Stomach (tissue), 9 donors: ENCODE measurements around the gene DLX6. TPM values are rescaled to one million over a fixed set of nuclear protein-coding genes. Genes with fewer than 3 reads are reported as not detected.

Experiments used
- DNase-seq, 2 donors: peaks; one replicate each; pipeline versions ENCODE4 v3.0.0 to v3.0.0-alpha.2; 2013 to 2019
- H3K27ac ChIP-seq, 5 donors: fragments of 200-600 bp in 4 of 5; sonication (generic) in 4 of 5; one replicate each; pipeline ENCODE4 v1.5.1; 2013 to 2019; ENCODE audit warnings: mild to moderate bottlenecking in 1 of 5, moderate library complexity in 1 of 5
- H3K27me3 ChIP-seq, 3 donors: fragments of 200-600 bp; sonication (generic); one replicate each; pipeline ENCODE4 v1.5.1; 2017 to 2019; ENCODE audit warnings: mixed run types in 1 of 3
- H3K36me3 ChIP-seq, 4 donors: fragments of 200-600 bp; sonication (generic); 1 replicate in 3 of 4; 2 replicates in 1 of 4; pipeline ENCODE4 v1.5.1; 2016 to 2019
- H3K4me1 ChIP-seq, 4 donors: fragments of 200-600 bp; sonication (generic); one replicate each; pipeline ENCODE4 v1.5.1; 2016 to 2019
- H3K4me3 ChIP-seq, 4 donors: fragments of 200-600 bp; sonication (generic) in 3 of 4; one replicate each; pipeline ENCODE4 v1.5.1; 2016 to 2019; ENCODE audit warnings: mild to moderate bottlenecking in 1 of 4
- H3K9me3 ChIP-seq, 4 donors: fragments of 200-600 bp; sonication (generic); one replicate each; pipeline ENCODE4 v1.5.1; 2016 to 2019
- CTCF ChIP-seq, 7 experiments: fragments of 450-650 bp in 4 of 7; fragments of 200-600 bp in 3 of 7; sonication (generic) in 3 of 7; IDR thresholded peaks; one replicate each; pipeline ENCODE4 v1.5.1; 2016 to 2019; ENCODE audit warnings: antibody characterized with exemption in 7 of 7, control low read depth in 2 of 7, mild to moderate bottlenecking in 1 of 7
- EP300 ChIP-seq: sonication (generic); formaldehyde crosslinking; IDR thresholded peaks from one replicate; pipeline ENCODE4 v1.6.1; 2017; ENCODE audit warnings: antibody characterized with exemption
- POLR2A ChIP-seq, 4 donors: fragments of 450-650 bp; IDR thresholded peaks; one replicate each; pipeline ENCODE4 v1.6.1; 2016; ENCODE audit warnings: antibody characterized with exemption in 4 of 4, control low read depth in 2 of 4, mild to moderate bottlenecking in 1 of 4, moderate library complexity in 1 of 4
- POLR2AphosphoS5 ChIP-seq, 3 donors: sonication (generic); formaldehyde crosslinking; IDR thresholded peaks; one replicate each; pipeline ENCODE4 v1.6.1; 2016; ENCODE audit warnings: antibody characterized with exemption in 3 of 3
- WGBS, 5 donors: extraction: QIAGEN DNeasy Blood & Tissue Kit in 3 of 5; methylation state at CpG; one replicate each; pipeline versions ENCODE4 v1.1.5 to v1.1.7; 2013 to 2018; 5-methylcytosine and 5-hydroxymethylcytosine counted together
- intact Hi-C: fragments of 100-400 bp; cut with DNase I; formaldehyde crosslinking; loops from one replicate; pipeline ENCODE4 v1.15.1; 2023; ENCODE audit warnings: low total_unique reads
- polyA plus RNA-seq, 3 donors: library from polyadenylated mRNA; stranded (reverse); fragments of 200-250 nt; gene quantifications; one replicate each; pipeline ENCODE4 v1.2.3, GENCODE V29; 2013
- total RNA-seq, 5 donors: library from RNA; depleted of rRNA; stranded (reverse); fragments of >200 nt; gene quantifications; one replicate each; pipeline versions ENCODE4 v1.1.0 to v1.2.3, GENCODE V29; 2014 to 2016
- donor health status: healthy with polysubstance abuse.
- donor health status: Bipolar disorder and iron deficiency.
- donor health status: healthy.

Gene DLX6
- total and polyA plus RNA-seq, 8 donors = 0.08 TPM; not detected in 7

GRCh38 chr7:97015756-97016380 lies 10.5 kb downstream of the DLX6 start:
- intact Hi-C loops = no loop called here
- 5 to 7% (median 5%) methylated on average over 11 to 12 of the region's 12 CpGs for WGBS, 5 donors
- H3K27ac ChIP-seq = no peak overlapping the region
- DNase-seq = no peak
- no peaks in the 10 kb centered on the region for H3K36me3 ChIP-seq
- peaks cover 0 to 35% (median 23%) of the 10 kb centered on the region in 4 donors for H3K4me1 ChIP-seq
- H3K9me3 ChIP-seq = peaks cover 0 to 10% (median 0%) of the 10 kb centered on the region in 4 donors
- peaks cover 50 to 100% (median 99%) of the 10 kb centered on the region in 3 donors for H3K27me3 ChIP-seq
- TF ChIP-seq CTCF (IDR thresholded peaks at IDR 0.05) = no peak
- no peak for TF ChIP-seq EP300
- TF ChIP-seq POLR2AphosphoS5 (IDR thresholded peaks at IDR 0.05) = no peak
- no peak for TF ChIP-seq POLR2A (IDR thresholded peaks at IDR 0.05)
- H3K4me3 ChIP-seq = no peak overlapping the region

GRCh38 chr7:97016381-97017191 lies 11.2 kb downstream of the DLX6 start:
- TF ChIP-seq POLR2AphosphoS5 (IDR thresholded peaks at IDR 0.05) (no peak), POLR2A (IDR thresholded peaks at IDR 0.05) (no peak)
- Histone ChIP-seq H3K36me3 (no peaks in the 10 kb centered on the region), H3K4me3 (peak overlapping the region in 1 of 4 donors; percentile 18), H3K27ac (no peak overlapping the region), H3K4me1 (peaks cover 0 to 42% (median 30%) of the 10 kb centered on the region in 4 donors), H3K9me3 (peaks cover 0 to 16% (median 0%) of the 10 kb centered on the region in 4 donors), H3K27me3 (peaks cover 56 to 100% (median 99%) of the 10 kb centered on the region in 3 donors)
- 2 to 5% (median 3%) methylated on average over 34 to 55 of the region's 55 CpGs for WGBS, 5 donors
- DNase-seq = peak in 1 of 2 donors; percentile 61
- intact Hi-C loops = no loop called here

- peaks cover 0 to 51% (median 35%) of the 10 kb centered on the region in 4 donors for H3K4me1 ChIP-seq
- peak overlapping the region in 1 of 4 donors; percentile 18 for H3K4me3 ChIP-seq
- peaks cover 60 to 100% (median 99%) of the 10 kb centered on the region in 3 donors for H3K27me3 ChIP-seq
- H3K9me3 ChIP-seq = peaks cover 0 to 14% (median 0%) of the 10 kb centered on the region in 4 donors
- 7 to 10% (median 8%) methylated on average over 29 to 37 of the region's 37 CpGs for WGBS, 5 donors
- DNase-seq = no peak
- no peak for TF ChIP-seq POLR2AphosphoS5 (IDR thresholded peaks at IDR 0.05)
- no peak for TF ChIP-seq POLR2A (IDR thresholded peaks at IDR 0.05)
- no peak for TF ChIP-seq EP300
- TF ChIP-seq CTCF (IDR thresholded peaks at IDR 0.05) = no peak
- H3K27ac ChIP-seq = no peak overlapping the region
- intact Hi-C loops = no loop called here
- H3K36me3 ChIP-seq = no peaks in the 10 kb centered on the region
These were observed 12.1 kb downstream of the DLX6 start for GRCh38 chr7:97017192-97018125.

GRCh38 chr7:97018126-97018601 lies 12.8 kb downstream of the DLX6 start:
- H3K4me1 ChIP-seq = peaks cover 0 to 57% (median 40%) of the 10 kb centered on the region in 4 donors
- H3K9me3 ChIP-seq = peaks cover 0 to 8% (median 0%) of the 10 kb centered on the region in 4 donors
- H3K27me3 ChIP-seq = peaks cover 56 to 100% (median 99%) of the 10 kb centered on the region in 3 donors
- H3K27ac ChIP-seq = no peak overlapping the region
- no peak for DNase-seq
- WGBS, 5 donors = 4 to 10% (median 7%) methylated on average over 21 to 22 of the region's 22 CpGs
- TF ChIP-seq EP300 = no peak
- TF ChIP-seq CTCF (IDR thresholded peaks at IDR 0.05) = no peak
- TF ChIP-seq POLR2A (IDR thresholded peaks at IDR 0.05) = no peak
- TF ChIP-seq POLR2AphosphoS5 (IDR thresholded peaks at IDR 0.05) = no peak
- H3K36me3 ChIP-seq = no peaks in the 10 kb centered on the region
- intact Hi-C loops = no loop called here
- H3K4me3 ChIP-seq = no peak overlapping the region
